ENCODE data around the gene FRMD3.

- TF ChIP-seq POLR2A (IDR thresholded peaks at IDR 0.05) (no peak), POLR2AphosphoS5 (IDR thresholded peaks at IDR 0.05) (no peak), CTCF (IDR thresholded peaks at IDR 0.05) (no peak)
Observed at GRCh38 chr9:83497441-83497840, 40.8 kb downstream of the FRMD3 start.
